ENCODE measurements around the gene PLEKHM3. TPM values are rescaled to one million over a fixed set of nuclear protein-coding genes. Genes with fewer than 3 reads are reported as not detected.

PLEKHM3 gene
- total RNA-seq, 1 experiment from 2014 or later, result 8.4 TPM

DNA sequence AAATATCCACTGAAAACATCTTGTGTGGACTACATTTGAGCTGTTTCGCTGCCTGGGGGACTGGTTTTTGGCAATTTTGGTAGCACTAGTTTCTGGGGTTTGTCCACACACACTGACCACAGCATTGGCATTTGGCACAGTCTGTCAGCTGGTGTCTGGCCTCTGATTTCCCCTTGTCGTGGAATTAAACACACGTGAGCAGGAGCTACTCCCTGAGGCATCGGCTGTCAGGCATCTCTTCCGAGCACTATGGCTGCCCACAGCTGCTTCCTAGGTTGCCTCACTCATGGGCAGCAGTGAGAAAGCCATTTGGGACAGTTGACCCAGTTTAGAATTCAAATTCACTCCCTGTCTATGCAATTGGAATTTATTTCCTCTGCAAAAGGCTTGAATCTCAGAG lies 208.8 kb downstream of the PLEKHM3 start:
- POLR2A ChIA-PET (ENCODE audit: unreplicated experiment), result no interaction called here

GRCh38 chr2:207815254-207815653 lies 210.1 kb downstream of the PLEKHM3 start:
- Histone ChIP-seq H3F3A (ENCODE audit: insufficient read depth, low read depth) (peaks cover 16% of the 10 kb centered on the region; the same call in 1 of the 2 replicates), H3K4me3 (no peak overlapping the region), H3K27me3 (ENCODE audit: insufficient read depth, low read depth) (no peaks in the 10 kb centered on the region), H3K4me1 (replicated peaks; ENCODE audit: insufficient read depth) (peaks cover 12% of the 10 kb centered on the region), H3K4me2 (no peak overlapping the region), H3K27ac (no peak overlapping the region), H4K20me1 (ENCODE audit: insufficient read depth) (no peaks in the 10 kb centered on the region), H3K36me3 (ENCODE audit: low read depth) (no peaks in the 10 kb centered on the region), H3K9me3 (ENCODE audit: insufficient read depth, low read depth) (no peaks in the 10 kb centered on the region), H2AFZ (no peak overlapping the region), H3K9me2 (ENCODE audit: insufficient read depth) (no peaks in the 10 kb centered on the region), H3K79me2 (ENCODE audit: low read depth) (no peaks in the 10 kb centered on the region)
- CTCF ChIA-PET, result no interaction called here
- TF ChIP-seq, protein P1, sequence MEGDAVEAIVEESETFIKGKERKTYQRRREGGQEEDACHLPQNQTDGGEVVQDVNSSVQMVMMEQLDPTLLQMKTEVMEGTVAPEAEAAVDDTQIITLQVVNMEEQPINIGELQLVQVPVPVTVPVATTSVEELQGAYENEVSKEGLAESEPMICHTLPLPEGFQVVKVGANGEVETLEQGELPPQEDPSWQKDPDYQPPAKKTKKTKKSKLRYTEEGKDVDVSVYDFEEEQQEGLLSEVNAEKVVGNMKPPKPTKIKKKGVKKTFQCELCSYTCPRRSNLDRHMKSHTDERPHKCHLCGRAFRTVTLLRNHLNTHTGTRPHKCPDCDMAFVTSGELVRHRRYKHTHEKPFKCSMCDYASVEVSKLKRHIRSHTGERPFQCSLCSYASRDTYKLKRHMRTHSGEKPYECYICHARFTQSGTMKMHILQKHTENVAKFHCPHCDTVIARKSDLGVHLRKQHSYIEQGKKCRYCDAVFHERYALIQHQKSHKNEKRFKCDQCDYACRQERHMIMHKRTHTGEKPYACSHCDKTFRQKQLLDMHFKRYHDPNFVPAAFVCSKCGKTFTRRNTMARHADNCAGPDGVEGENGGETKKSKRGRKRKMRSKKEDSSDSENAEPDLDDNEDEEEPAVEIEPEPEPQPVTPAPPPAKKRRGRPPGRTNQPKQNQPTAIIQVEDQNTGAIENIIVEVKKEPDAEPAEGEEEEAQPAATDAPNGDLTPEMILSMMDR (conservative IDR thresholded peaks at IDR 0.05), result no peak
- no peak for TF ChIP-seq EZH2 (IDR thresholded peaks at IDR 0.05; ENCODE audit: low read depth)
- intact Hi-C loops (cut with micrococcal nuclease; ENCODE audit: unreplicated experiment), result no loop called here
- POLR2A ChIA-PET (ENCODE audit: unreplicated experiment), result no interaction called here
- BruUV-seq (replicated peaks), result no TSS peak
- DNase-seq, result no peak

More for the DNA sequence above, 208.8 kb downstream of the PLEKHM3 start:
- Histone ChIP-seq H3K27me3 (ENCODE audit: insufficient read depth, low read depth) (no peaks in the 10 kb centered on the region), H3K4me2 (no peak overlapping the region), H3K4me3 (no peak overlapping the region), H3K36me3 (ENCODE audit: low read depth) (no peaks in the 10 kb centered on the region), H3K9me2 (ENCODE audit: insufficient read depth) (no peaks in the 10 kb centered on the region), H2AFZ (no peak overlapping the region), H3K27ac (no peak overlapping the region), H3F3A (ENCODE audit: insufficient read depth, low read depth) (peaks cover 3% of the 10 kb centered on the region; the same call in 1 of the 2 replicates), H3K79me2 (ENCODE audit: low read depth) (no peaks in the 10 kb centered on the region), H3K4me1 (replicated peaks; ENCODE audit: insufficient read depth) (no peaks in the 10 kb centered on the region), H4K20me1 (ENCODE audit: insufficient read depth) (no peaks in the 10 kb centered on the region), H3K9me3 (ENCODE audit: insufficient read depth, low read depth) (no peaks in the 10 kb centered on the region)
- BruUV-seq (replicated peaks), result no TSS peak
- TF ChIP-seq, protein P1 (conservative IDR thresholded peaks at IDR 0.05), result no peak
- no peak for TF ChIP-seq EZH2 (IDR thresholded peaks at IDR 0.05; ENCODE audit: low read depth)
- intact Hi-C loops (cut with micrococcal nuclease; ENCODE audit: unreplicated experiment), result no loop called here
- no peak for DNase-seq
- CTCF ChIA-PET, result no interaction called here

DNA sequence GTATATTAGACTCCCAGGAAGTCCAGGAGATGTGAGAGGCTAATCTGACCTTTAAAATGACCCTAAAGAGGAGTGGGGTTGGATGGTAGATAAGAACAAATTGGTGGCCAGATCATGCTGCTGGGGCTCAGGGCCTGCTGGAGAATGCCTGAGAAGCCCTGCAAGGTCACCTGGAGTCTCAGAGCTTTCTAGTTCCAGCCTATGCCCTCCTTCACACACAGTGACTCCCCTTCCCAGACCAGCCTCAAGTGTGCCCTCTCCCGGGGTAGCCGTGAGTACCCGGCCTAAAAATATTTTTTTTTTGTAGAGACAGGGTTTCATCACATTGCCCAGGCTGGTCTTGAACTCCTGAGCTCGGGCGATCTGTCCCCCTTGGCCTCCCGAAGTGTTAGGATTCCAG lies 211.4 kb downstream of the PLEKHM3 start:
- Histone ChIP-seq H3K36me3 (ENCODE audit: low read depth) (no peaks in the 10 kb centered on the region), H3K4me2 (no peak overlapping the region), H3K4me1 (replicated peaks; ENCODE audit: insufficient read depth) (peaks cover 17% of the 10 kb centered on the region), H3F3A (ENCODE audit: insufficient read depth, low read depth) (peaks cover 20% of the 10 kb centered on the region; the same call in 1 of the 2 replicates), H3K9me2 (ENCODE audit: insufficient read depth) (no peaks in the 10 kb centered on the region), H2AFZ (no peak overlapping the region), H3K4me3 (no peak overlapping the region), H3K27ac (no peak overlapping the region), H3K27me3 (ENCODE audit: insufficient read depth, low read depth) (no peaks in the 10 kb centered on the region), H3K9me3 (ENCODE audit: insufficient read depth, low read depth) (no peaks in the 10 kb centered on the region), H3K79me2 (ENCODE audit: low read depth) (no peaks in the 10 kb centered on the region), H4K20me1 (ENCODE audit: insufficient read depth) (no peaks in the 10 kb centered on the region)
- BruUV-seq (replicated peaks), result no TSS peak
- ChIA-PET CTCF (interaction anchor here (0.6 kb wide), 1 partner anchor 160 kb away, joined by 4 read pairs; no protein-coding TSS in a partner anchor), POLR2A (ENCODE audit: unreplicated experiment) (no interaction called here)
- TF ChIP-seq EZH2 (IDR thresholded peaks at IDR 0.05; ENCODE audit: low read depth), result no peak
- TF ChIP-seq, protein P1 (conservative IDR thresholded peaks at IDR 0.05), result no peak
- no peak for DNase-seq
- intact Hi-C loops (cut with micrococcal nuclease; ENCODE audit: unreplicated experiment), result no loop called here
